Measurements from ENCODE around the gene PGAM5. TPM values are rescaled to one million over a fixed set of nuclear protein-coding genes. Genes with fewer than 3 reads are reported as not detected.

The PGAM5 gene
- polyA plus RNA-seq, 1 donor from 2014 or later = 32.5 TPM

GRCh38 chr12:132665794-132666193, 44.8 kb upstream of the PGAM5 start:
- Histone ChIP-seq H2AFZ (ENCODE audit: low read depth, low read length) (no peak overlapping the region), H4K20me1 (ENCODE audit: insufficient read depth) (no peaks in the 10 kb centered on the region), H3K36me3 (ENCODE audit: insufficient read depth, low read length) (no peaks in the 10 kb centered on the region), H3K9me3 (ENCODE audit: low read length) (no peaks in the 10 kb centered on the region), H3K79me2 (replicated peaks; ENCODE audit: insufficient read depth, low read length) (no peaks in the 10 kb centered on the region), H3K27ac (ENCODE audit: low read length) (no peak overlapping the region), H3K9me2 (ENCODE audit: insufficient read depth, low read length) (no peaks in the 10 kb centered on the region), H3F3A (ENCODE audit: insufficient read depth, low read length, poor library complexity, severe bottlenecking) (no peaks in the 10 kb centered on the region), H3K4me2 (ENCODE audit: low read length) (no peak overlapping the region), H3K4me3 (ENCODE audit: low read length) (no peak overlapping the region), H3K9ac (ENCODE audit: low read length) (no peak overlapping the region), H3K27me3 (ENCODE audit: insufficient read depth, low read depth, low read length) (no peaks in the 10 kb centered on the region)
- TF ChIP-seq CTCF (IDR thresholded peaks at IDR 0.05; ENCODE audit: poor library complexity, severe bottlenecking) (no peak), RAD21 (conservative IDR thresholded peaks at IDR 0.05) (no peak), POLR2AphosphoS5 (IDR thresholded peaks at IDR 0.05) (no peak), SMC3 (conservative IDR thresholded peaks at IDR 0.05; ENCODE audit: poor library complexity) (no peak), MXI1 (conservative IDR thresholded peaks at IDR 0.05; ENCODE audit: poor library complexity, severe bottlenecking) (no peak), EP300 (conservative IDR thresholded peaks at IDR 0.05; ENCODE audit: poor library complexity, severe bottlenecking) (no peak), TAF1 (IDR thresholded peaks at IDR 0.05; ENCODE audit: low read depth) (no peak), REST (IDR thresholded peaks at IDR 0.05; ENCODE audit: borderline replicate concordance) (no peak), EZH2 (IDR thresholded peaks at IDR 0.05; ENCODE audit: borderline replicate concordance, insufficient read depth, low read length, poor library complexity, severe bottlenecking) (no peak)

GRCh38 chr12:132668191-132669088, 42.2 kb upstream of the PGAM5 start:
- no peak for TF ChIP-seq REST (IDR thresholded peaks at IDR 0.05; ENCODE audit: borderline replicate concordance)
- no peak for TF ChIP-seq TAF1 (IDR thresholded peaks at IDR 0.05; ENCODE audit: low read depth)
- TF ChIP-seq SMC3 (conservative IDR thresholded peaks at IDR 0.05; ENCODE audit: poor library complexity) = no peak
- no peak for TF ChIP-seq POLR2AphosphoS5 (IDR thresholded peaks at IDR 0.05)
- no peak for TF ChIP-seq CTCF (IDR thresholded peaks at IDR 0.05; ENCODE audit: poor library complexity, severe bottlenecking)
- no peak for TF ChIP-seq MXI1 (conservative IDR thresholded peaks at IDR 0.05; ENCODE audit: poor library complexity, severe bottlenecking)
- no peak for TF ChIP-seq RAD21 (conservative IDR thresholded peaks at IDR 0.05)
- no peak for TF ChIP-seq EZH2 (IDR thresholded peaks at IDR 0.05; ENCODE audit: borderline replicate concordance, insufficient read depth, low read length, poor library complexity, severe bottlenecking)
- no peak for TF ChIP-seq EP300 (conservative IDR thresholded peaks at IDR 0.05; ENCODE audit: poor library complexity, severe bottlenecking)
- H3K79me2 ChIP-seq (replicated peaks; ENCODE audit: insufficient read depth, low read length) = no peaks in the 10 kb centered on the region
- no peaks in the 10 kb centered on the region for H3K36me3 ChIP-seq (ENCODE audit: insufficient read depth, low read length)

More at GRCh38 chr12:132668191-132669088, 42.2 kb upstream of the PGAM5 start:
- Histone ChIP-seq H3K9me3 (ENCODE audit: low read length) (no peaks in the 10 kb centered on the region), H3K9ac (ENCODE audit: low read length) (no peak overlapping the region), H3K4me2 (ENCODE audit: low read length) (no peak overlapping the region), H3K27me3 (ENCODE audit: insufficient read depth, low read depth, low read length) (no peaks in the 10 kb centered on the region), H2AFZ (ENCODE audit: low read depth, low read length) (no peak overlapping the region), H3F3A (ENCODE audit: insufficient read depth, low read length, poor library complexity, severe bottlenecking) (no peaks in the 10 kb centered on the region), H3K9me2 (ENCODE audit: insufficient read depth, low read length) (no peaks in the 10 kb centered on the region), H3K27ac (ENCODE audit: low read length) (no peak overlapping the region), H3K4me3 (ENCODE audit: low read length) (no peak overlapping the region), H4K20me1 (ENCODE audit: insufficient read depth) (no peaks in the 10 kb centered on the region)
